ENCODE data around the gene SYNJ2BP.

GRCh38 chr14:70436867-70437266 is 20.0 kb upstream of the SYNJ2BP start:
- no peak for TF ChIP-seq POLR2A (IDR thresholded peaks at IDR 0.05; ENCODE audit: low read depth, low read length)
- TF ChIP-seq POLR2AphosphoS5 (IDR thresholded peaks at IDR 0.05; ENCODE audit: low read depth, low read length), result no peak
- TF ChIP-seq SPI1 (IDR thresholded peaks at IDR 0.05; ENCODE audit: low read depth, low read length), result no peak
- no peak for TF ChIP-seq TAF1 (IDR thresholded peaks at IDR 0.05; ENCODE audit: low read depth, low read length)
